OCI-M2 (cell line): ENCODE measurements around the gene STEAP2.
"Not testable (repeated sequence)": the region's sequence is repeated elsewhere in the genome, so short reads cannot be mapped to it uniquely, and the experiment has no call there.

ENCODE experiments used
- DNase-seq: peaks from one replicate; lab custom pipeline; 2025; ENCODE audit not compliant: unreplicated experiment; lab: John Stamatoyannopoulos, UW

The STEAP2 gene

DNA sequence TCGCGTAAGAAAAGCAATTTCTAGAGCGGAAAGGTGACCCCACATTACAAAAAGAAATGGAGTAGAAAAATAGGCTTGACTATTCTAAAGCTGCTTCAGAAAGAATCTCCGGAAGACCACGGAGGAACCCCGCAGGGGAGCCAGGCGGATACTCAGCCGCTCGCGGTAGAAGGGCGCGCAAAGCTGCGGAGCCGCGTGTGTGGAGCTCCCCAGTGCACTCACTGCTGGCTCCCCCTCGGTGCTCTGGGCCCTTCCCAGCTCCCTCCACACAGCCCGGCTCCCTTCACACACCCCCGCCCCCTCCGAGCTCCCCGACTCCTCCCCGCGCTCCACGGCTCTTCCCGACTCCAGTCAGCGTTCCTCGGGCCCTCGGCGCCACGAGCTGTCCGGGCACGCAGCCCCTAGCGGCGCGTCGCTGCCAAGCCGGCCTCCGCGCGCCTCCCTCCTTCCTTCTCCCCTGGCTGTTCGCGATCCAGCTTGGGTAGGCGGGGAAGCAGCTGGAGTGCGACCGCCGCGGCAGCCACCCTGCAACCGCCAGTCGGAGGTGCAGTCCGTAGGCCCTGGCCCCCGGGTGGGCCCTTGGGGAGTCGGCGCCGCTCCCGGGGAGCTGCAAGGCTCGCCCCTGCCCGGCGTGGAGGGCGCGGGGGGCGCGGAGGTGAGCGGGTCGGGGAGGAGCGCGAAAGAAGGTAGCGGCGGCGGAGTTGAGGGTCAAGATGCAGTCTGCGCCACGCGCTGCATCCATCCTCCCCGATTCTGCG is at the start of gene STEAP2:
STEAP2 (plus strand) TSS at position 350 of the 758 bp plus-strand sequence. CDS start 13,343 bp downstream, outside the sequence.
- no peak for DNase-seq

- DNase-seq: no peak
These were observed 48.0 kb upstream of the STEAP2 start for GRCh38 chr7:90163534-90163933.

- no peak for DNase-seq
These were observed 45.8 kb upstream of the STEAP2 start for GRCh38 chr7:90165724-90166123.

DNA sequence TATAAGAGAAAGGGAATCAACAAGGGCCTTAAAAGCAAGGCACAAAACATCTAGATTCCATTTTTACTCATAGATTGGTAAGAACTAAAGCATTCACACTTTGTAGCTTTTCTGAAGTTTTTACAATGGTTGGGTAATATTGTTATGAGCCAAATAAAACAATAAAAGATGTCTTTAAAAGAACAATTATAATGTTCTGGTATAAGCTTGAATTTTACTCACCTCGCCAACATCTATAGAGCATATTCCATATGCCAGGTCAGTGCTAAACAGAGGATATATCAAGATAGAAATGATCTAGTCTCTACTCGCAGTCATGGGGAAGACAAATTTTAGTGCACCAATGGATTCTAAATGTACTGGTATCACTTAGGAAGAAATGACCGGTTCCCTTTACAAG is 45.4 kb upstream of the STEAP2 start:
- DNase-seq: no peak

DNA sequence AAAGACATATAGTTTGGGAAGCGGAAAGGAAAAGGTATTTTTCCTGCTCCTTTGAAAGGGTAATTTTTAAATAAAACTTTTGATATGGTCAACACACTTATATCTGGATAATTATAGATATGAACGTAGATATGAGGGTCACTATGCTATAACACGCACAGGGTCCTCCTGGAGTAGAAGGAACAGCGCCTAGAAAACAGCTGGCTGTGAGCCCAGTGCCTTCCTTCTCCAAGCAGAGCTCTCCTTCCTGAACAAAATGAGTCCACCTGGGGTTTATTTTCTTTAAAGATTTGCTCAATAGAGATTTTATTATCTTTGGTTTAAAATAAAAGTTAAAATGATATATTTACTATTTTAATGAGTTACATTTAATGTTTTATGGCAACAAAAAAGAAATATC is 44.2 kb upstream of the STEAP2 start:
- DNase-seq: no peak

DNA sequence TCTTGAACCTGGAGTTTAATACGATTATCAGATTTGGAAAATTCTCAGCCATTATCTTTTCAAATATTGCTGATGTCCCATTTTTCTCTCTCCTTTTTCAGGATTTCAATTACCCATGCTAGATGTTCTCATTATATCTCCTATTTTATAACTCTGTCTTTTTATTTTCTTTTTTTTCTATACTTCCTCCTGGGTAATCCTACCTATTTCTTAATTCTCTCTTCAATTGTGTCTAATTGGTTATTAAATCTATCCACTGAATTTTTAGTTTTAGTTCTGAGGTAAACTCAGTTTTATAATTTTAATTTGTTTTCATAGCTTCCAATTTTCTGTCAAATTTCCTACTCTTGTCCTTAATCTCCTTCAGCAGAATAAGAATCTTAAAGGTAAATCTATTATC is 41.6 kb upstream of the STEAP2 start:
- DNase-seq: no peak

- DNase-seq: no peak
These were observed 39.4 kb upstream of the STEAP2 start for GRCh38 chr7:90172121-90172520.

- no peak for DNase-seq
These were observed 38.9 kb upstream of the STEAP2 start for GRCh38 chr7:90172624-90173023.

DNA sequence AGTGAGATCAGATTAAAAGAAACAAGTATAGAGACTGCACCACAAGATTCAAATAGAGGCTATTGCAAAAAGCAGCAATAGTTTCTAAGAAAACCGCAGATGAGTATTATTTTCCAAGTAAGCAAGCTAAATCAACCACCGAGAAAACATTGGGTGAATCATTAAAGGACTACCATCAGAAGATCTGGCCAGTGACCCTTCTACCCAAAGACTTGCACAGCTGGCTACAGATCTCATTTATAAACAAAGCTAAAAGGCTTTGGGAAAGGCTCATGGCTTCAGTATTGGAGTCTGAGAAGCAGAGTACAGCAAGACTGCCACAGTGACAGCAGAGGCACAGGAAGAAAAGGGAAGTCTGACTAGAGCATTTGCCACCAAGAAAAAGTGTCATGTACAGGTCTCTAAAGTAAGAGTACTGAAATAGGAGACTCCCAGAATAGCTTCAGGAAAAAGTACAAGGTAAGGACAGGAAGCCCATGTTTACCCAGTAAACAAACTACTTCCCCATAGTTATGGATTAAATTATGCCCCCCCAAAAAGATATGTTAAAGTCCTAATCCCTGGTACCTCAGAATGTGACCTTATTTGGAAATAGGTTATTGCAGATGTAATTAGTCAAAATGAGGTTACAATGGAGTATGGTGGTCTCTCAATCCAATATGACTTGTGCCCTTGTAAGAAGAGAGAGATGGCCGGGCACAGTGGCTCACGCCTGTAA is 38.3 kb upstream of the STEAP2 start:
- DNase-seq: no peak

- DNase-seq: no peak
These were observed 35.9 kb upstream of the STEAP2 start for GRCh38 chr7:90175667-90176066.

DNA sequence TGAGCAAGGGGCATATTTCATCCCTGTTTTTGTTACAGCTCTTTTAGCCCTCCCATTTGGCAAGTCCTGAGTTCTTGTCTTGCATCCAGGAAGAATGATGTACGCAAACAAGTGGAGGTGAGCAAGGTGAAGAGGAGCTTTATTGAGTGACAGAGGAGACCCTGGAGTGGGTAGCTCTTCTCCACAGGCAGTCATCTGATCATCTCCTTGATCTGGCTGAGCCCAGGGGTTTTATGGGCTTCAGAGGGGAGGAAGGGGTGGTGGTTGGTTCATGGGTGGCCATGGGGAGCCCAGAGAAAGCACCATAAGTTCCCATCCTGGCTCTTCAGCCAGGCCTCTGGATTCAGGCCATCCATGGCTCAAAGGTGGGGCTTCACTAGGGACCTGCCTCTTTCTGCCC is 35.3 kb upstream of the STEAP2 start:
- DNase-seq: no peak

DNA sequence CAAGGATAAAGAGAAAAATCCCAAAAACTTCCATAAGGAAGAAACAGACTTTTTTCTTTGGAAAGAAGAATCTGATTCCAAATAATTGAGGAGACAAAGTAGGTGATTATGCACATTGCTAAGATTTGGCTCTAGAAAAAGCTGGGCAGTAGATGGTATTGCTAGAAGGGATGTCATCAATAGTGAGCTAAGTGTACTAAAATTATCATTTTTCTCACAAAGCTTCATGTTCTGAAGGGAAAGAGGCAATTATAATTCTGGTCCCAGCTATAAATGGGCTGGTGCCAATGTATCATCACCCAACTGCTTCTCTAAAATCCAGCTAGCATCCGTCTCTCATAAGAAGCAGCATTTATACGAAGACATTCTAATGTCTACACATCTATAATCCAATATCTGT is 33.4 kb upstream of the STEAP2 start:
- no peak for DNase-seq

- no peak for DNase-seq
These were observed 32.8 kb upstream of the STEAP2 start for GRCh38 chr7:90178679-90179278.

DNA sequence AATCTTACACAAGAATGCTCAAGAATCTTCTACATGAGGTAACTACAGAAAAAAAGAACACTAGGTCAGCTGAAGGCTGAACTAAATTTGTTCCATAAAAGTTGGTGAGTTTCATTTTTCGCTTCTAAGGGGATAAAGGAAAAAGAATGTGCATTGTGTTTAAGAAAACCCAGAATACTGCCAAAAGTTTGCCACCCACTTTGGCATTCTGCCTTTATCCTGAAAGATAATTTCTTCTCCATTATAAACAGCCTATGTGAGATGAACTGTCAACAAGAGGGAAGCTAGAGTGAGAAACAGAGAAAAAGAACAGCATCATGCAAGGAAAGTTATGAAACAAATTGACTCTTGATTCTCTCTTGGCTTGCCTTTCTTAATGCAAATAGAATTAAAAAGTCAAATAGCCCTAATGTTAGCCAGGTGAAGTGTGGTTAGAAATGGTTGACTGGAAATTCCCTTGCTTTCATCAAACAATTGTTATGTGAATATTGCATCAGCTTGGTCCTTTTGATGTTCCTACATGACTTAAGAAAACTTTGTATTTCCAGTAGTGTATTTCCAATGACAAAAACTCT is 31.4 kb upstream of the STEAP2 start:
- DNase-seq: no peak

- no peak for DNase-seq
These were observed 30.9 kb upstream of the STEAP2 start for GRCh38 chr7:90180649-90181048.

DNA sequence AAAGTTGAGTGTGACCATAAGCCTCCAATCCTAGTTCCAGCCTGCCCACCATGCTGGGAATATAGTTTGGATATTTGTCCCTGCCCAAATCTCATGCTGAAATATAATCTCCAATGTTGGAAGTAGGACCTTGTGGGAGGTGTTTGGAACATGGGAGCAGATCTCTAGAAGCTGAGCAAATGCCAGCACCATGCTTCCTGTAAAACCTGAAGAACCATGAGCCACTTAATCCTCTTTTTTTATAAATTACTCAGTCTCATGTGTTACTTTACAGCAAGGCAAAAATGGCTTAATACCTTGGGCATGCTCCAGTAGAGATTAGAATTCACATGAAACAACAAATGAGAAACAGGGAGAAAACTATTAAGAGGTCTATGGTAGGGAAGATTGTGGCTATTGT is 30.1 kb upstream of the STEAP2 start:
- DNase-seq: no peak

GRCh38 chr7:90186290-90186689 is 25.2 kb upstream of the STEAP2 start:
- DNase-seq: not testable (repeated sequence)

DNA sequence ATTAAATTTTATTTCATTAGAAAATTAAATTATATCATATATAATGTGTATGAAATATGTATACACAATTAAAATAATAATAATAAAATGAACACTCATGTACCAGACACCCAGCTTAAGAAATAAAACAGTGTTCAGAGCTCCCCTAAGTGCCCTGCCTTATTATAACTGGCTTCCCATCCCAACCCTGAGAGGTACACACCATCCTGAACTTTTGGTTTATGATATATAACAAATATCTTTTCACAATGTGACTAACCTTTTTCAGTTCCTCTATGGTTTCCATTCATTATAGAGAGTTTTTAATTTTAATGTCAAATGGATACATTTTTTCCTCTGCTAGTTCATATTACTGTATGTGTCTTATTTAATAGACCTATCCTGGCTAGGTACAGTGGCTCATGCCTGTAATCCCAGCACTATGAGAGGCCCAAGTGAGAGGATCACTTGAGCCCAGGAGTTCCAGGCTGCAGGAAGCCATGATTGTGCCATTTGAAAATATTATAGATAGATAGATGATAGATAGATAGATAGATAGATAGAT is 24.0 kb upstream of the STEAP2 start:
- no peak for DNase-seq

GRCh38 chr7:90188281-90188680 is 23.3 kb upstream of the STEAP2 start:
- DNase-seq: no peak

DNA sequence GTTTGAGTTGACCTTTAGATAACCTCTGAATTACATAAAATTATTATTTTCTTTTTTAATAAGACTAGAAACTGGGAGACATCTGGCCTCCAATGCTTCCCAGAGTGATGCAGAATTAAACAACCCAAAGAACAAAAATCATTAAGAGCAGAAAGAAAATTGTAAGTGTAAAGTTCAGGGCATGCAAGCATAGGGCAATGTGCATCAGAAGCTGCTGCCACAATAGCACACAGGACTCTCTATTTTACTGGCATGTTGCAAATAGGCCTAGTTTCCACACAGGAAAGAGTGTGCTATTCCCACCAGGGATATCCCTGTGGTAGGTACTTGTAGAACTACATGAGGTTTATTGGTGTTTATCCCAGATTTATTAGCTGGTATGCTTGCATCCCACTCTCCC is 20.5 kb upstream of the STEAP2 start:
- no peak for DNase-seq

DNA sequence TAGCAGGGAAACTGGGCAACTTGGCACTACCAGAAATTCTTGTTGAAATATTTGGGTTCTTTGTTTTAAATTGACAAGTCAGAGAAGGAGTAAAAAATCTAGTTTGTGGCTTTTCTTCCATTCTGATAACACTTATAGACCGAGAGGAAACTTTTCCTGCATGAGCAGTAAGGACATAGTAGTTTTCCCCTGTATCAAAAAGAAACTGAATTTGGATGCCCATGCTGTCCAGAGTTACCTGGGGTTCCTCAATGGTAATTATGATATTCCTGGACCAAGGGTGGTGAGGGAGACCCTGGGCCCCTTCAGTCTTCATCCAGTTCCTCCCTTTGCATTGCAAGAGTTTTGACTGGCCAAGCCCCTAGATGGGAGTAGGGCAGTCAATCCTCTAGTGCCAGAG is 19.9 kb upstream of the STEAP2 start:
- DNase-seq: no peak
